SU-DHL-6 (cell line): ENCODE data around the gene PRDM1.

ENCODE experiments used
- H2AFZ ChIP-seq: fragments of 200-600 bp; sonication (generic); 2 replicates; pipeline ENCODE4 v1.6.1; 2014; ENCODE audit warnings: low read depth, mild to moderate bottlenecking, moderate library complexity, mixed read lengths, antibody characterized with exemption, low read length; ENCODE audit not compliant: severe bottlenecking
- H3F3A ChIP-seq: fragments of 200-600 bp; shearing (Covaris generic); 2 replicates; pipeline ENCODE4 v1.6.0; 2016; ENCODE audit warnings: antibody characterized with exemption, mild to moderate bottlenecking; ENCODE audit not compliant: insufficient read depth
- H3K27ac ChIP-seq: fragments of 200-600 bp; sonication (generic); 2 replicates; pipeline ENCODE4 v1.5.1; 2016; ENCODE audit warnings: low read depth, mild to moderate bottlenecking, low read length, moderate library complexity, mixed read lengths
- H3K27me3 ChIP-seq: fragments of 200-600 bp; sonication (generic), shearing (Covaris generic); 2 replicates; pipeline ENCODE4 v1.6.0; 2014; ENCODE audit warnings: mild to moderate bottlenecking, low read length
- H3K36me3 ChIP-seq: fragments of 200-600 bp; sonication (generic); 2 replicates; pipeline ENCODE4 v1.6.1; 2014; ENCODE audit warnings: mild to moderate bottlenecking, low read length, mixed read lengths
- H3K4me2 ChIP-seq: fragments of 300-600, 200-600 bp; shearing (Covaris generic), sonication (generic); 2 replicates; pipeline ENCODE4 v1.6.0; 2014; ENCODE audit warnings: low read length, low read depth, mild to moderate bottlenecking; ENCODE audit not compliant: poor library complexity, severe bottlenecking
- H3K4me3 ChIP-seq: fragments of 200-600 bp; sonication (generic); 2 replicates; pipeline ENCODE4 v1.5.1; 2014; ENCODE audit warnings: antibody characterized with exemption, low read length, mild to moderate bottlenecking, mixed read lengths; ENCODE audit not compliant: insufficient read depth, poor library complexity, severe bottlenecking
- H3K79me2 ChIP-seq: fragments of 200-600 bp; sonication (generic); 2 replicates; pipeline ENCODE4 v1.6.1; 2014; ENCODE audit warnings: mild to moderate bottlenecking, low read length, moderate library complexity; ENCODE audit not compliant: insufficient read depth
- H3K9ac ChIP-seq: fragments of 200-600 bp; sonication (generic); 2 replicates; pipeline ENCODE4 v1.7.0; 2014; ENCODE audit warnings: mild to moderate bottlenecking, low read length
- H3K9me2 ChIP-seq: fragments of 200-600 bp; sonication (generic); replicated peaks from 2 replicates; pipeline ENCODE4 v1.6.1; 2014; ENCODE audit warnings: low read length; ENCODE audit not compliant: insufficient read depth
- H3K9me3 ChIP-seq: fragments of 200-600 bp; sonication (generic); 2 replicates; pipeline ENCODE4 v1.6.1; 2014; ENCODE audit warnings: low read length, mixed read lengths; ENCODE audit not compliant: insufficient read depth
- H4K20me1 ChIP-seq: fragments of 200-600 bp; sonication (generic); 2 replicates; pipeline ENCODE4 v1.6.1; 2014; ENCODE audit warnings: low read depth, mild to moderate bottlenecking, antibody characterized with exemption, low read length, moderate library complexity, mixed read lengths
- EZH2phosphoT487 ChIP-seq: fragments of 200-600 bp; sonication (generic), shearing (Covaris generic); conservative IDR thresholded peaks from 2 replicates; pipeline ENCODE4 v1.6.1; 2018; ENCODE audit warnings: mild to moderate bottlenecking, antibody characterized with exemption, low read length, moderate library complexity, mixed read lengths
- TF ChIP-seq, protein P1 (sequence below): fragments of 200-600 bp; sonication (generic); IDR thresholded peaks from one replicate; pipeline ENCODE4 v1.5.1; 2017; ENCODE audit warnings: antibody characterized with exemption, mild to moderate bottlenecking, low read length, moderate library complexity; ENCODE audit not compliant: insufficient read depth, poor library complexity, severe bottlenecking

Gene PRDM1

DNA sequence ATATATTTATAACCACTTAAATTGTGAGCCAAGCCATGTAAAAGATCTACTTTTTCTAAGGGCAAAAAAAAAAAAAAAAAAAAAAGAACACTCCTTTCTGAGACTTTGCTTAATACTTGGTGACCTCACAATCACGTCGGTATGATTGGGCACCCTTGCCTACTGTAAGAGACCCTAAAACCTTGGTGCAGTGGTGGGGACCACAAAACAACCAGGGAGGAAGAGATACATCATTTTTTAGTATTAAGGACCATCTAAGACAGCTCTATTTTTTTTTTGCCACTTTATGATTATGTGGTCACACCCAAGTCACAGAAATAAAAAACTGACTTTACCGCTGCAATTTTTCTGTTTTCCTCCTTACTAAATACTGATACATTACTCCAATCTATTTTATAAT lies 22.9 kb downstream of the PRDM1 start:
- H4K20me1 ChIP-seq = no peaks in the 10 kb centered on the region
- no peak overlapping the region for H3K9ac ChIP-seq
- H3K4me2 ChIP-seq = no peak overlapping the region
- no peak overlapping the region for H3K27ac ChIP-seq
- no peaks in the 10 kb centered on the region for H3K36me3 ChIP-seq
- H2AFZ ChIP-seq = no peak overlapping the region
- no peak overlapping the region for H3K4me3 ChIP-seq
- H3K9me2 ChIP-seq = no peaks in the 10 kb centered on the region
- no peaks in the 10 kb centered on the region for H3K9me3 ChIP-seq
- TF ChIP-seq EZH2phosphoT487 = no peak
- TF ChIP-seq, protein P1, sequence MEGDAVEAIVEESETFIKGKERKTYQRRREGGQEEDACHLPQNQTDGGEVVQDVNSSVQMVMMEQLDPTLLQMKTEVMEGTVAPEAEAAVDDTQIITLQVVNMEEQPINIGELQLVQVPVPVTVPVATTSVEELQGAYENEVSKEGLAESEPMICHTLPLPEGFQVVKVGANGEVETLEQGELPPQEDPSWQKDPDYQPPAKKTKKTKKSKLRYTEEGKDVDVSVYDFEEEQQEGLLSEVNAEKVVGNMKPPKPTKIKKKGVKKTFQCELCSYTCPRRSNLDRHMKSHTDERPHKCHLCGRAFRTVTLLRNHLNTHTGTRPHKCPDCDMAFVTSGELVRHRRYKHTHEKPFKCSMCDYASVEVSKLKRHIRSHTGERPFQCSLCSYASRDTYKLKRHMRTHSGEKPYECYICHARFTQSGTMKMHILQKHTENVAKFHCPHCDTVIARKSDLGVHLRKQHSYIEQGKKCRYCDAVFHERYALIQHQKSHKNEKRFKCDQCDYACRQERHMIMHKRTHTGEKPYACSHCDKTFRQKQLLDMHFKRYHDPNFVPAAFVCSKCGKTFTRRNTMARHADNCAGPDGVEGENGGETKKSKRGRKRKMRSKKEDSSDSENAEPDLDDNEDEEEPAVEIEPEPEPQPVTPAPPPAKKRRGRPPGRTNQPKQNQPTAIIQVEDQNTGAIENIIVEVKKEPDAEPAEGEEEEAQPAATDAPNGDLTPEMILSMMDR = no peak
- no peaks in the 10 kb centered on the region for H3K79me2 ChIP-seq
- H3K27me3 ChIP-seq = no peaks in the 10 kb centered on the region
- no peaks in the 10 kb centered on the region for H3F3A ChIP-seq

DNA sequence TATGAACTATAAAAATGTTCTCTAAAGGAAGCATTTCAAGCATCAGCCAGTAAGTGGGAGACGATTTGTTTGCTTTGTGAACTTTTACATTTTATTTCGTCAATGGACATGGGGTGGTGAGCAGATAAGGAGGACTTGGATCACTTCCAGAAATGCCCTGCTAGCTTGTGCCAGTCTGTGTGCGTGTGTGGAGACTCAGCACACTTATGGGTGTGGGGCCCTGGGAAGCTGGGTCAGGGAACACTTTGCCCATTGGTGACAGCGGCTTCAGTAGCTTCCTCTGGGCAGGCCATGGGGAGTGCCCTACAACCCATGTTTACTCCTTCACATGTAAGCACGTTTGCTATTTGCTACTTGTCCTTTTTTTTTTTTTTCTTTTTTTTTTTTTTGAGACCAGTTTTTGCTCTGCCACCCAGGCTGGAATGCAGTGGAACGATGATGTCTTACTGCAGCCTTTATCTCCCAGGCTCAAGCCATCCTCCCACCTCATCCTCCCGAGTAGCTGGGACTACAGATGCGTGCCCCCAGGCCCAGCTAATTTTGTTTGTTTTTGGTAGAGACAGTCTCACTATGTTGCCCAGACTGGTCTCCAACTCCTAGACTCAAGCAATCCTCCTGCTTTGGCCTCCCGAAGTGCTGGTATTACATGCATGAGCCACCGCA lies 24.2 kb downstream of the PRDM1 start:
- Histone ChIP-seq H3K9me3 (no peaks in the 10 kb centered on the region), H3K4me3 (no peak overlapping the region), H3K4me2 (no peak overlapping the region), H3K9me2 (no peaks in the 10 kb centered on the region), H3K9ac (no peak overlapping the region), H3F3A (no peaks in the 10 kb centered on the region), H4K20me1 (no peaks in the 10 kb centered on the region), H3K36me3 (no peaks in the 10 kb centered on the region), H3K27ac (no peak overlapping the region), H3K27me3 (no peaks in the 10 kb centered on the region), H2AFZ (no peak overlapping the region), H3K79me2 (no peaks in the 10 kb centered on the region)
- no peak for TF ChIP-seq EZH2phosphoT487
- TF ChIP-seq, protein P1 = no peak

DNA sequence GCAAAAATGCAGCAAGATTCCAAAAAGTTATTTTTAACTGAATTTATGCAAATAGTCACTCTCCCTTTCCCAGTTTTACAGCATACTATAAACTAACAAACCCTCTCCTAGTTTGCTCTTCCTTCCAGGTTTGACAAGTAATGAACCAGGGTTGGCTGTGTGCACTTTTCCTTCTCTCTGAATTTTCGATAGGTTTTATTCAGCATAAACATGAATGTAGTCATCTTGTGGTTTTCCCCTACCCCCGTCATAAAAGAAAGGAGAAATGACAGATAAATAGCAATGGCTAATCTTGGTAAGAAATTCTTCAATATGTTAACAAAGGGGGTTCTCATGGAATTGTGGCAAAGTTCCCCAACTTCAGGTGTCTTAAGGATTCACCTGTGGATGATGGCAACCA lies 26.3 kb downstream of the PRDM1 start:
- H3F3A ChIP-seq = no peaks in the 10 kb centered on the region

More for the DNA sequence above, 26.3 kb downstream of the PRDM1 start:
- no peaks in the 10 kb centered on the region for H3K27me3 ChIP-seq
- no peak overlapping the region for H3K27ac ChIP-seq
- H4K20me1 ChIP-seq = no peaks in the 10 kb centered on the region
- no peaks in the 10 kb centered on the region for H3K79me2 ChIP-seq
- H3K4me2 ChIP-seq = no peak overlapping the region
- no peak overlapping the region for H3K4me3 ChIP-seq
- H3K9me3 ChIP-seq = no peaks in the 10 kb centered on the region
- no peaks in the 10 kb centered on the region for H3K9me2 ChIP-seq
- H3K36me3 ChIP-seq = no peaks in the 10 kb centered on the region
- no peak overlapping the region for H2AFZ ChIP-seq
- H3K9ac ChIP-seq = no peak overlapping the region
- TF ChIP-seq, protein P1 = no peak
- no peak for TF ChIP-seq EZH2phosphoT487
